ENCODE results near the gene NPM1.
"Not testable (repeated sequence)": the region's sequence is repeated elsewhere in the genome, so short reads cannot be mapped to it uniquely, and the experiment has no call there.

The NPM1 gene

GRCh38 chr5:171413993-171414392 lies 26.3 kb downstream of the NPM1 start:
- not testable (repeated sequence) for H3K27me3 Mint-ChIP-seq, H3K27ac Mint-ChIP-seq
- H3K36me3 Mint-ChIP-seq (ENCODE audit: low read depth) = peaks cover 43% of the 10 kb centered on the region

DNA sequence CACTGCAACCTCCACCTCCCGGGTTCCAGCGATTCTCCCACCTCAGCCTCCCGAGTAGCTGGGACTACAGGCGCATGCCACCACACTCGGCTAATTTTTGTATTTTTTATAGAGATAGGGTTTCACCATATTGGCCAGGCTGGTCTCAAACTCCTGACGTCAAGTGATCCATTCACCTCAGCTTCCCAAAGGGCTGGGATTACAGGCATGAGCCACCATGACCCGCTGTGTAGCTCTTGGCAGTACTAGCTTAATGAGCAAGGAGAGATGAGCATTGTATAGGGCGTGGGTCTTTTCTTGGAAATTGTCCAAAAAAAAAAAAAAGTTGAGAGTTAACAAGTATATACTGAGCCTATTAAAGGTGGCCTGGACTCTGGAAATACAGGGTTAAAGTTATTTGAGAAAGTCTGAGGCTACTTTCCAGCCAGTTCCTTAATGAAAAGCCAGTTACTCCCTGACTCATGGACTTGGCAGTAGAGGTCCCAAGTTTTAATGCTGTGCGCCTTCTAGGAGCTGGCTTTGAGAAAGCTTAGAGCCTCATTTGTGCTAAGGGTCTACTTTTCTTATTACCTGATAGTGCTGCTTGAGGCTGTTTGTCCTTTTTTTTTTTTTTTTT lies 27.6 kb downstream of the NPM1 start:
- Mint-ChIP-seq H3K9me3 (no peaks in the 10 kb centered on the region), H3K4me1 (ENCODE audit: low read depth) (peaks cover 15% of the 10 kb centered on the region), H3K27ac (no peak overlapping the region), H3K4me3 (no peak overlapping the region), H3K27me3 (peaks cover 6% of the 10 kb centered on the region), H3K36me3 (ENCODE audit: low read depth) (peaks cover 34% of the 10 kb centered on the region)

More at GRCh38 chr5:171413993-171414392, 26.3 kb downstream of the NPM1 start:
- peaks cover 17% of the 10 kb centered on the region for H3K4me1 Mint-ChIP-seq (ENCODE audit: low read depth)
- not testable (repeated sequence) for H3K4me3 Mint-ChIP-seq, H3K9me3 Mint-ChIP-seq

- Mint-ChIP-seq H3K27ac (no peak overlapping the region), H3K4me1 (ENCODE audit: low read depth) (peaks cover 22% of the 10 kb centered on the region), H3K9me3 (no peaks in the 10 kb centered on the region), H3K27me3 (peaks cover 16% of the 10 kb centered on the region), H3K4me3 (no peak overlapping the region), H3K36me3 (ENCODE audit: low read depth) (peaks cover 22% of the 10 kb centered on the region)
These were observed 28.8 kb downstream of the NPM1 start for GRCh38 chr5:171416160-171417049.

- H3K36me3 Mint-ChIP-seq (ENCODE audit: low read depth) = peaks cover 2% of the 10 kb centered on the region
- H3K4me1 Mint-ChIP-seq (ENCODE audit: low read depth) = peaks cover 18% of the 10 kb centered on the region
- peak overlapping the region; percentile 63 for H3K4me3 Mint-ChIP-seq
- H3K27ac Mint-ChIP-seq = no peak overlapping the region
- no peaks in the 10 kb centered on the region for H3K9me3 Mint-ChIP-seq
- H3K27me3 Mint-ChIP-seq = peaks cover 28% of the 10 kb centered on the region
These were observed 30.8 kb downstream of the NPM1 start for GRCh38 chr5:171418316-171418981.

- Mint-ChIP-seq H3K27ac (no peak within 1 kb of the TSS), H3K27me3 (peaks cover 31% of the 10 kb centered on the region)
These were observed 31.5 kb downstream of the NPM1 start, which contains the start of gene FGF18 for GRCh38 chr5:171418982-171419687. Gene FGF18 (plus strand): TSS chr5:171419647. CDS start chr5:171420200, 553 bp downstream.

GRCh38 chr5:171419688-171420430 lies 32.2 kb downstream of the NPM1 start:
- H3K27me3 Mint-ChIP-seq = peaks cover 33% of the 10 kb centered on the region
- H3K27ac Mint-ChIP-seq = no peak overlapping the region
- no peaks in the 10 kb centered on the region for H3K36me3 Mint-ChIP-seq (ENCODE audit: low read depth)
- peaks cover 18% of the 10 kb centered on the region for H3K4me1 Mint-ChIP-seq (ENCODE audit: low read depth)
- H3K4me3 Mint-ChIP-seq = peak overlapping the region; percentile 73
- H3K9me3 Mint-ChIP-seq = no peaks in the 10 kb centered on the region

More at GRCh38 chr5:171418982-171419687, 31.5 kb downstream of the NPM1 start, which contains the start of gene FGF18:
- Mint-ChIP-seq H3K9me3 (no peaks in the 10 kb centered on the region), H3K36me3 (ENCODE audit: low read depth) (no peaks in the 10 kb centered on the region), H3K4me1 (ENCODE audit: low read depth) (peaks cover 18% of the 10 kb centered on the region), H3K4me3 (peak within 1 kb of the TSS; percentile 73)

GRCh38 chr5:171420431-171421241 lies 33.0 kb downstream of the NPM1 start:
- Mint-ChIP-seq H3K27me3 (peaks cover 33% of the 10 kb centered on the region), H3K4me1 (ENCODE audit: low read depth) (peaks cover 18% of the 10 kb centered on the region), H3K36me3 (ENCODE audit: low read depth) (no peaks in the 10 kb centered on the region), H3K27ac (no peak overlapping the region), H3K9me3 (no peaks in the 10 kb centered on the region), H3K4me3 (peak overlapping the region; percentile 73)

DNA sequence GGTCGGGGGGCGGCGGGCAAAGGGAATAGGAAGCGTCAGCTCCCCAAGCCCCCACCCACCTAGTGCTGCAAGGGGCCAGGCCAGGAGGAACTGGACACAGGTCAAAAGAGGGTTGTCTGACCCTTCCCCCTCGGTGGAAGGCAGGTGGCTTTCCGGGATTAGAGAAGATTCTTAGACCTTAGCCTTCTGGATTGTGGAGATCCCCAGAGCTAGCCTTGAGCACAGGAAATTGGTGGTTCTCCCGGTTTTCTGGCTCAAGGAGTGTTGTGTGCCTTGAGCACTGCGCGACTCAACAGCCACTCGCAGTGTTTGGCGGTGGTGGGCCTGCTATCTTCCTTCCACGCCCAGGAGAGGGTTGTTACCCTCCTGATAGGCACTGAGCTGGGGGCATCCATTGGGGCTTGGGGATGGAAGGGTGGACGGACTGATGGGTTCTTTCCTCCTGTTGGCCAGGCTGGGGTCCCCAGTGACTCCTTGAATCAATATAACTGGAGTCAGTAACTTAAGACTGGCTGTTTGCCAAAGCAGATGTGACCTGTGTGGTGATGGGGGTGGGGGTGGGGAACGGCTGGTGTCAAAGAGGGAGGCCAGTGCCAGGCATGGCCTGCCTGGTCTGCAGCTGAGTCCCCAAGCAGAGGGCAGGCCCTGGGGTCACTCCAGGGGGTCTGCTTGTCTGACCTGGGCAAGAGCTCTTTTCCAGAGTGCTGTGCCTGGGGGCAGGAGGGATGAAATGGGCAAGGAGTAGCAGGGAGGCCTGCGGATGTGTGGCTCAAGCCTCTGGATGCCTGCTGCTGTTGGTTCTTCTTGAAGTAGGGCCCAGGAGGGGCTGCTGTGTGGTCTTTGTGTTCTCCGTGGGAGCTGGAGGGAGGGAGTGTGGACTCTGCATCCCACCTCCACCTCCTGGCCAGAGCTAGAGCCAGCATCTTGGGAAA lies 33.9 kb downstream of the NPM1 start:
- Mint-ChIP-seq H3K9me3 (no peaks in the 10 kb centered on the region), H3K4me1 (ENCODE audit: low read depth) (peaks cover 18% of the 10 kb centered on the region), H3K4me3 (no peak overlapping the region), H3K27me3 (peaks cover 33% of the 10 kb centered on the region), H3K27ac (no peak overlapping the region), H3K36me3 (ENCODE audit: low read depth) (no peaks in the 10 kb centered on the region)

DNA sequence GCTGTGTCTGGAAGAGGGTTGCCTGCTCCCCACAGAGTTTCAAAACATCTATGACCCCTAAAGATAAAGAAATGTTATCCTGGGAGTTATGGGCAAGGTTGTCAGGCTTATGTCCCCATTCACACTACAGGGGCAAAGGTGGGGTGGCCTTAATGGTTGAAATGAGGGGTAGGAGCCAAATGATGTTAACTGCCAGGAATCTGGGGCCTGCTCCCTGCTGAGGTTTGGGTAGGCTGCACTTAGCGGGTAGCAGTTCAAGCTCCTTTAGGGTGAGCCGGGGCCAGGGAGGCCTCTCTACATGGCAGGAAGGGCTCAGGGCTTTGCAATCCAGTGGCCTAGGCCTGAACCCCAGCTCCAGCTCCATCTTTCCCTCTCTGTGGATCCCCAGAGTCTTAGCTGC lies 34.8 kb downstream of the NPM1 start:
- Mint-ChIP-seq H3K4me1 (ENCODE audit: low read depth) (peaks cover 18% of the 10 kb centered on the region), H3K4me3 (no peak overlapping the region), H3K27ac (no peak overlapping the region), H3K27me3 (peaks cover 33% of the 10 kb centered on the region), H3K36me3 (ENCODE audit: low read depth) (no peaks in the 10 kb centered on the region), H3K9me3 (no peaks in the 10 kb centered on the region)

DNA sequence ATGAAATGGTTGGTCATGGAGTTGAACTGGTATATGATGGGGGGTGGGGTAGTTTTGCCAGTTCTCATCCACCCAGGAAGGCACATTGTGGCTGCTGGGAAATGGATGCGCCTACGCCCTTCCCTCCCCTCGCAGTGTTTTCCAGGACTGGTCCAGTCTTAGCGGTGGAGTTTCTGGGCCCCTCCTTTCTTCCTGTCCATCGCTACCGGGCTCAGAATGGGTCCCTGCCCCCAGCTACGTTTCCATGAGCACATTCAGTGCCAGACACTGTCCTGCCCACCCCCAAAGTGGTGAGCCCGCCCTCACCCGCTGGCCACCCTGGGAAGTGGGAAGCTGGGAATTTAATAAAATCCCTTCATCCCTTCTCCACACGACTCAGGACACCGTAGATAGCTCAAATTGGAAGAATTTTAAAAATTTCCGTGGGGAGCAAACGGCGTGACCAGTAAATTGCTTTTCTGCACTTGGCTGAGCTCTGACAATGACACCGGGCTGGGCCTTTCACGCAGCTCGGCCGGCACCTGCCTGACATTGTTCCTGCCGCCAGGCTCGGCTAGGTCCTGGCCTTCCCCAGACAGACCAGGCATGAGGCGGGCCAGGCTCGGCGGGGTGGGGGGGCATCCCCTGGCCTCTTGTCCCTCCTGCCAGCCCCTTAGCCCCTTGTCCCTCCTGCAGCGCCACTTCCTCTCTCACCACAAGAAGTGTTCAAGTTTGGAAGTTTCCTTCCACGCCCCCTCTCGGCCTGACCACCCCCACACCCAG lies 35.4 kb downstream of the NPM1 start:
- Mint-ChIP-seq H3K36me3 (ENCODE audit: low read depth) (no peaks in the 10 kb centered on the region), H3K4me1 (ENCODE audit: low read depth) (peaks cover 18% of the 10 kb centered on the region), H3K27me3 (peaks cover 33% of the 10 kb centered on the region), H3K27ac (no peak overlapping the region), H3K9me3 (no peaks in the 10 kb centered on the region), H3K4me3 (no peak overlapping the region)

GRCh38 chr5:171424726-171425125 lies 37.1 kb downstream of the NPM1 start:
- H3K36me3 Mint-ChIP-seq (ENCODE audit: low read depth) = no peaks in the 10 kb centered on the region
- H3K4me1 Mint-ChIP-seq (ENCODE audit: low read depth) = peaks cover 9% of the 10 kb centered on the region
- no peak overlapping the region for H3K27ac Mint-ChIP-seq
- peaks cover 30% of the 10 kb centered on the region for H3K27me3 Mint-ChIP-seq
- no peaks in the 10 kb centered on the region for H3K9me3 Mint-ChIP-seq
- H3K4me3 Mint-ChIP-seq = no peak overlapping the region

GRCh38 chr5:171425596-171426244 lies 38.1 kb downstream of the NPM1 start:
- H3K4me1 Mint-ChIP-seq (ENCODE audit: low read depth) = peaks cover 5% of the 10 kb centered on the region

More at GRCh38 chr5:171425596-171426244, 38.1 kb downstream of the NPM1 start:
- Mint-ChIP-seq H3K4me3 (no peak overlapping the region), H3K27ac (no peak overlapping the region), H3K36me3 (ENCODE audit: low read depth) (no peaks in the 10 kb centered on the region), H3K9me3 (no peaks in the 10 kb centered on the region), H3K27me3 (peaks cover 24% of the 10 kb centered on the region)
